NCI-H2081 treated with DMSO at 0.1 percent for 48 hours (cell line): ENCODE data around the gene BFAR.
"Not testable (repeated sequence)": the region's sequence is repeated elsewhere in the genome, so short reads cannot be mapped to it uniquely, and the experiment has no call there.

Source experiments
- DNase-seq: peaks from one replicate; lab custom pipeline; 2025; lab: John Stamatoyannopoulos, UW

Gene BFAR

GRCh38 chr16:14632693-14633569, at the start of gene BFAR:
Gene BFAR (plus strand): TSS chr16:14632951. CDS start chr16:14644347, 11,396 bp downstream.
- DNase-seq: peak; percentile 76

GRCh38 chr16:14585287-14585686, 47.5 kb upstream of the BFAR start:
- DNase-seq: no peak

- no peak for DNase-seq
Observed at GRCh38 chr16:14586637-14587305, 46.0 kb upstream of the BFAR start.

GRCh38 chr16:14600164-14600563, 32.6 kb upstream of the BFAR start:
- DNase-seq: no peak

- no peak for DNase-seq
Observed at GRCh38 chr16:14602443-14602963, 30.2 kb upstream of the BFAR start.

GRCh38 chr16:14606102-14606501, 26.6 kb upstream of the BFAR start:
- no peak for DNase-seq

GRCh38 chr16:14608111-14608566, 24.6 kb upstream of the BFAR start:
- no peak for DNase-seq

GRCh38 chr16:14608604-14609003, 24.1 kb upstream of the BFAR start:
- no peak for DNase-seq

GRCh38 chr16:14609716-14610115, 23.0 kb upstream of the BFAR start:
- DNase-seq: no peak

GRCh38 chr16:14611660-14612059, 21.1 kb upstream of the BFAR start:
- no peak for DNase-seq

- no peak for DNase-seq
Observed at GRCh38 chr16:14613991-14614390, 18.8 kb upstream of the BFAR start.

GRCh38 chr16:14616280-14616679, 16.5 kb upstream of the BFAR start:
- no peak for DNase-seq

- DNase-seq: no peak
Observed at GRCh38 chr16:14618566-14618965, 14.2 kb upstream of the BFAR start.

GRCh38 chr16:14627078-14627477, 5.7 kb upstream of the BFAR start:
- DNase-seq: no peak

- no peak for DNase-seq
Observed at GRCh38 chr16:14628806-14629611, 3.7 kb upstream of the BFAR start.

- no peak for DNase-seq
Observed at GRCh38 chr16:14629612-14629918, 3.2 kb upstream of the BFAR start.

GRCh38 chr16:14629919-14630619, 2.7 kb upstream of the BFAR start, which contains the start of gene PARN:
Gene PARN (minus strand): TSS chr16:14630260. CDS start chr16:14630125, 135 bp downstream.
- peak; percentile 79 for DNase-seq

GRCh38 chr16:14630620-14631330, 2.0 kb upstream of the BFAR start:
- DNase-seq: not testable (repeated sequence)

GRCh38 chr16:14634389-14634725, 1.6 kb downstream of the BFAR start:
- DNase-seq: no peak

- no peak for DNase-seq
Observed at GRCh38 chr16:14635395-14636165, 2.8 kb downstream of the BFAR start.
